ENCODE results near the gene TMEM132C.

DNA sequence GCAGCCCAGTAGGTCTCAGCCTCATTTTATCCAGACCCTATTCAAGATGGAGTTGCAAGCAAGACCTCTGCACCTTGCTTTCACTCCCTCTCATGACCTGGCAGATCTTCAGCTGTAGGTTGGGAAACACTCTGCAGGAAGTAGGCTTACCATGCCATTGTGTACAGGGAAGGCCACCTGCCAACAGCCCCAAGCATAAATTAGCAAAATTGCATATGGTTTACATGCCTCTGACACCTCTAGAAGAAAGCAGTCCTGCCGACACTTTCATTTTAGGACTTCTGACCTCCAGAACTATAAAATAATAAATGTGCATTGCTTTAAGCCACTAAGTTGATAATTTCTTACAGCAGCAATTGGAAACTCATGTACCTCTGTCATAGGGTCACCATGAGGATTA lies 459.9 kb downstream of the TMEM132C start:
- TF ChIP-seq, protein P1, sequence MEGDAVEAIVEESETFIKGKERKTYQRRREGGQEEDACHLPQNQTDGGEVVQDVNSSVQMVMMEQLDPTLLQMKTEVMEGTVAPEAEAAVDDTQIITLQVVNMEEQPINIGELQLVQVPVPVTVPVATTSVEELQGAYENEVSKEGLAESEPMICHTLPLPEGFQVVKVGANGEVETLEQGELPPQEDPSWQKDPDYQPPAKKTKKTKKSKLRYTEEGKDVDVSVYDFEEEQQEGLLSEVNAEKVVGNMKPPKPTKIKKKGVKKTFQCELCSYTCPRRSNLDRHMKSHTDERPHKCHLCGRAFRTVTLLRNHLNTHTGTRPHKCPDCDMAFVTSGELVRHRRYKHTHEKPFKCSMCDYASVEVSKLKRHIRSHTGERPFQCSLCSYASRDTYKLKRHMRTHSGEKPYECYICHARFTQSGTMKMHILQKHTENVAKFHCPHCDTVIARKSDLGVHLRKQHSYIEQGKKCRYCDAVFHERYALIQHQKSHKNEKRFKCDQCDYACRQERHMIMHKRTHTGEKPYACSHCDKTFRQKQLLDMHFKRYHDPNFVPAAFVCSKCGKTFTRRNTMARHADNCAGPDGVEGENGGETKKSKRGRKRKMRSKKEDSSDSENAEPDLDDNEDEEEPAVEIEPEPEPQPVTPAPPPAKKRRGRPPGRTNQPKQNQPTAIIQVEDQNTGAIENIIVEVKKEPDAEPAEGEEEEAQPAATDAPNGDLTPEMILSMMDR (IDR thresholded peaks at IDR 0.05) = no peak
- TF ChIP-seq POLR2AphosphoS5 (IDR thresholded peaks at IDR 0.05) = no peak
